ENCODE results near the gene VDAC1. TPM values are rescaled to one million over a fixed set of nuclear protein-coding genes. Genes with fewer than 3 reads are reported as not detected.

Gene VDAC1, protein sequence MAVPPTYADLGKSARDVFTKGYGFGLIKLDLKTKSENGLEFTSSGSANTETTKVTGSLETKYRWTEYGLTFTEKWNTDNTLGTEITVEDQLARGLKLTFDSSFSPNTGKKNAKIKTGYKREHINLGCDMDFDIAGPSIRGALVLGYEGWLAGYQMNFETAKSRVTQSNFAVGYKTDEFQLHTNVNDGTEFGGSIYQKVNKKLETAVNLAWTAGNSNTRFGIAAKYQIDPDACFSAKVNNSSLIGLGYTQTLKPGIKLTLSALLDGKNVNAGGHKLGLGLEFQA
- total RNA-seq (ENCODE audit: low replicate concordance) = 186 and 219 TPM in 2 replicates
- long read RNA-seq, transcript VDAC1-201 (9 exons, 1,953 nt) = minor isoform, 14 of 2,163 reads
- long read RNA-seq, transcript VDAC1-202 (9 exons, 1,807 nt) = minor isoform, 359 of 2,163 reads
- long read RNA-seq, transcript VDAC1-203 (9 exons, 1,873 nt) = major isoform, 1,675 of 2,163 reads
- long read RNA-seq, transcript VDAC1-205 (6 exons, 831 nt) = minor isoform, 8 of 2,163 reads
- long read RNA-seq, partial matches to known transcripts = 43 of 2,163 reads
- long read RNA-seq, other reads (novel, unspliced or antisense) = 57 of 2,163 reads

DNA sequence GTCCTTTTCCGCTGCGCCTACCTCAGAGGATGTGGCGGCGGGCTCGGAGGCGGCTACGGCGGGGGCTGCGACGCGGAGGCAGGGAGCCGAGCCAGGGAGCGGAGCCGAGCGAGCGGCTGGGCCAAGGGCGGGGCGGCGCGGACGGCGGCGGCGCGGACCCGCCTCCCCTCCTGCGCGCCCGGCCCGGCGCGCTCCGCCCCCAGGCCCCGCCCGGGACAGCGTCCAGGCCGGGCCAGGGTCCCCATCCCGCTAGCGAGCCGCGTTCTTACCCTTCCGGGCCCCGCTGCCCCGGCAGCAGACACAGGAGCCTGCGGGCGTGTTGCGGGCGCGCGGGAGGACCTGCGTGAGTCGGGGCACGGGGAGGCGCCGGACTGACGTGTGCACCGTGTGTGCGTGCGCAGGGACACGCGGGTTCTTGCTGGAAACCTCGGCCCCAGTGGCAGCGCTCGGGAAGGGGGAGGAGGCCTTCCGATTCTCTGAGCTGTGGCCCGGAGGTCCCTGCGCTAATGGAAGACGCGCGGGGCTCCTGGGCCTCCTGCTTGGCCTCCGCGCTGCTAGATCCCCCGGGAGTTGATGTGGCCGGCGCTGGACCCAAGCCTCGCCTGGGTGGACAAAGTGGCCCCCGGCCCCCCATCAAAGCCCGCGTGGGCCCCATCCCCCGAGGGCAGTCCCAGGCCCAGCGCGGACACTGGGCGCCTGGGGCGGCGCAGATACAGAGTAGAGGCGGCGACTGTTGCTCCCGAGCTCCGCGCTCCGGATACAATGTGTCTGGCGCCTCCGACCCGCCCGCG lies at the start of gene VDAC1:
Gene VDAC1, minus strand, starts transcription at position 350 of the 791 bp plus-strand sequence. CDS start 11,963 bp downstream, outside the sequence.
- Mint-ChIP-seq H3K9me3 (no peaks in the 10 kb centered on the region), H3K4me3 (peak within 1 kb of the TSS; percentile 96), H3K4me1 (ENCODE audit: unreplicated experiment) (peaks cover 35% of the 10 kb centered on the region)

DNA sequence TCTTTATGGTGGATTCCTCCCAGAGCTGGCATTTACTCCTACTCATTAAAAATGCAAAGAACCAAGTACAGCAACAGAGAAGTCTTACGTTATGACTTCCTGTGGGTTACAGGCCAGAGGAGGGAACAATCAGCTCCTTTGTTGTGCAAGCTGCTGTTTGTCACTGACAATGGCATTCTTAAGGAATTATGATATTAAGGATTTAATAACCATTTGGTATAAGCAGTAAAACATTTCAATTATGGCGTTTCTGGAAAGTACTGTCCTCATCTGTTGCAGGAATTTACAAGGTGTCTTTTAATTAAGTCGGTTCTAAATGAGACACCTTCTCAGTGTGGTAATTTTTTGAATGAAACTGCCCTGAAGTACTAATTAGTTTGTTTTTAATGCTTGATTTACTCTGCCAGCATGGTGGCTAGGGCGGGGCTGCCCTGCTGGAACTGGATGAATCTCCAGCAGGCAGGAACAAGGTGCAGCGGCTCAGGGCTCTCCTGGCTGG lies 49.1 kb upstream of the VDAC1 start:
- peaks cover 7% of the 10 kb centered on the region for H3K4me1 Mint-ChIP-seq (ENCODE audit: unreplicated experiment)
- H3K36me3 Mint-ChIP-seq = no peaks in the 10 kb centered on the region
- H3K27ac Mint-ChIP-seq = no peak overlapping the region
- DNase-seq (ENCODE audit: extremely low spot score, unreplicated experiment) = no peak
- no peak overlapping the region for H3K4me3 Mint-ChIP-seq
- TF ChIP-seq, protein P1, sequence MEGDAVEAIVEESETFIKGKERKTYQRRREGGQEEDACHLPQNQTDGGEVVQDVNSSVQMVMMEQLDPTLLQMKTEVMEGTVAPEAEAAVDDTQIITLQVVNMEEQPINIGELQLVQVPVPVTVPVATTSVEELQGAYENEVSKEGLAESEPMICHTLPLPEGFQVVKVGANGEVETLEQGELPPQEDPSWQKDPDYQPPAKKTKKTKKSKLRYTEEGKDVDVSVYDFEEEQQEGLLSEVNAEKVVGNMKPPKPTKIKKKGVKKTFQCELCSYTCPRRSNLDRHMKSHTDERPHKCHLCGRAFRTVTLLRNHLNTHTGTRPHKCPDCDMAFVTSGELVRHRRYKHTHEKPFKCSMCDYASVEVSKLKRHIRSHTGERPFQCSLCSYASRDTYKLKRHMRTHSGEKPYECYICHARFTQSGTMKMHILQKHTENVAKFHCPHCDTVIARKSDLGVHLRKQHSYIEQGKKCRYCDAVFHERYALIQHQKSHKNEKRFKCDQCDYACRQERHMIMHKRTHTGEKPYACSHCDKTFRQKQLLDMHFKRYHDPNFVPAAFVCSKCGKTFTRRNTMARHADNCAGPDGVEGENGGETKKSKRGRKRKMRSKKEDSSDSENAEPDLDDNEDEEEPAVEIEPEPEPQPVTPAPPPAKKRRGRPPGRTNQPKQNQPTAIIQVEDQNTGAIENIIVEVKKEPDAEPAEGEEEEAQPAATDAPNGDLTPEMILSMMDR (conservative IDR thresholded peaks at IDR 0.05) = no peak
- H3K9me3 Mint-ChIP-seq = no peaks in the 10 kb centered on the region
- no peaks in the 10 kb centered on the region for H3K27me3 Mint-ChIP-seq

More for the DNA sequence above, at the start of gene VDAC1:
- peak within 1 kb of the TSS; percentile 91 for H3K27ac Mint-ChIP-seq
- no peaks in the 10 kb centered on the region for H3K27me3 Mint-ChIP-seq
- TF ChIP-seq, protein P1 (conservative IDR thresholded peaks at IDR 0.05) = no peak
- H3K36me3 Mint-ChIP-seq = peaks cover 12% of the 10 kb centered on the region
- peak; percentile 83 for DNase-seq (ENCODE audit: extremely low spot score, unreplicated experiment)

DNA sequence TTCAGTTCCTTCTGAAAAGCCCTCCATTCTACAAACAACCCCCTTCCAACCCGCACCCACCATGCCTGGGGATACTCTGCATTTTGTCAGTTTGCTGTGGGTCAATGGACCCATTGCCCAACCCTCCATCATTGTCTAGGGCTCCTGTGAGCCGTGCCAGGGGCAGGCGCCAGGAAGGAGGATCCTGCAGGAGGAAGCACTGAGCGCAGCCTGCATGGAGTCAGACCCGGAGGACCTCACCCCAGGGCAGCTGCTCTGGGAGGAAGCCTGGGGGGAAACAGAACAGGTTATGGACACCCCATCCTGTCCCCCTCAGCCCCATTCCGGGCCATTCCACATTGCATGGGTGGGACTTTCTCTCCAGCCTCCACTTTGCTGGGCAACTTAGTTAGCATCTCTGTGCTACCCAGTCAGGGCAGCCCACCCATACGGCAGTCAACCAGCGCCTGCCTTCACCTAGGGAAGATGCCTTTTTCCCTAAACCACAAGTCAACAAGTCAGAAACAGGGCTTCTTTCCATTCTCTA lies 48.6 kb upstream of the VDAC1 start:
- no peak for DNase-seq (ENCODE audit: extremely low spot score, unreplicated experiment)
- TF ChIP-seq, protein P1 (conservative IDR thresholded peaks at IDR 0.05) = no peak
- no peak overlapping the region for H3K4me3 Mint-ChIP-seq
- H3K36me3 Mint-ChIP-seq = no peaks in the 10 kb centered on the region
- peaks cover 7% of the 10 kb centered on the region for H3K4me1 Mint-ChIP-seq (ENCODE audit: unreplicated experiment)
- H3K27ac Mint-ChIP-seq = no peak overlapping the region
- H3K27me3 Mint-ChIP-seq = no peaks in the 10 kb centered on the region
- H3K9me3 Mint-ChIP-seq = no peaks in the 10 kb centered on the region

DNA sequence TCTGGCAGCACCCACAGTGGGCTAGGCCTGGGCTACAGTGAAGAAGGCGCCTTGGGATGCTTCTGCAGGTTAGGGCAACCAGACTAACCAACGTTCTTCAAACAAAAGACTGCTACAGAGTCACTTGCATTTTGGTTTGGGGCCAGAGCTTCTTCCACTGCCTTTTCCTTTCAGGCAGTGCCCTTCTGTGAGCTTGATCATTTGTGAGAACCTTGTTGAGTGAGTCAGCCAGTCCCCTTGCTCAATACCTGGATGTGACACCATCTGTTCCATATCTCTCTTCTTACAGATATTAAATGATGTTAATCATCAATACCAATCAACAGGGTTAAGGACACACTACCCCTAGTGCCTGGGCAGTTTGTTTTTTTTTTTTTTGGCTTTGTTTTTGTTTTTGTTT lies 46.5 kb upstream of the VDAC1 start:
- peaks cover 7% of the 10 kb centered on the region for H3K4me1 Mint-ChIP-seq (ENCODE audit: unreplicated experiment)
- H3K9me3 Mint-ChIP-seq = no peaks in the 10 kb centered on the region
- H3K27me3 Mint-ChIP-seq = no peaks in the 10 kb centered on the region
- no peak for DNase-seq (ENCODE audit: extremely low spot score, unreplicated experiment)
- H3K27ac Mint-ChIP-seq = no peak overlapping the region
- no peak overlapping the region for H3K4me3 Mint-ChIP-seq
- H3K36me3 Mint-ChIP-seq = no peaks in the 10 kb centered on the region
- TF ChIP-seq, protein P1 (conservative IDR thresholded peaks at IDR 0.05) = no peak

DNA sequence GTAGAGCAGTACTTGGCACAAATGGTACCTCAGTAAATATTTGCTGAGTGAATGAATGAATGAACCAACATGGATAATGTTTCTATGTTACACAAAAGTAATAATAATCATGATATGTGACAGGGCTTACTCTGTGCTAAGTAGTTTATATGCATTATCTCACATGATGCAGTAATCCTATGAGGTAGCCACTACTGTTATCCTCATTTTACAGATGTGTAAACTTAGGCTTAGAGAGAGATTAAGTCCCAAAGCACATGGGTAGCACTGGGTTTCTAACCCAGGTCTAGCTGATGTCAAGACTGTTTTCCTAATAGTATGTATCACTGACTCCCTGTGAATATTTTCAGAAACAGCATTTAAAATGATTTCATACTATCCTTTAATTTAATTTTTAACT lies 44.1 kb upstream of the VDAC1 start:
- Mint-ChIP-seq H3K27ac (no peak overlapping the region), H3K9me3 (no peaks in the 10 kb centered on the region), H3K4me1 (ENCODE audit: unreplicated experiment) (peaks cover 3% of the 10 kb centered on the region), H3K4me3 (no peak overlapping the region), H3K27me3 (no peaks in the 10 kb centered on the region), H3K36me3 (no peaks in the 10 kb centered on the region)
- DNase-seq (ENCODE audit: extremely low spot score, unreplicated experiment) = no peak
- TF ChIP-seq, protein P1 (conservative IDR thresholded peaks at IDR 0.05) = no peak
